ENCODE measurements around the gene PTCD2. TPM values are rescaled to one million over a fixed set of nuclear protein-coding genes. Genes with fewer than 3 reads are reported as not detected.

Gene PTCD2
- total and polyA plus RNA-seq, 9 of the 15 experiments (the other 6 are each of a cell fraction or from before 2014, with no cell fraction given): 11.9 to 28.5 (median 18.6) TPM

GRCh38 chr5:72280581-72281069 is 39.5 kb upstream of the PTCD2 start (continued):
- TF ChIP-seq E2F8 (IDR thresholded peaks at IDR 0.05; ENCODE audit: low read depth, partially characterized antibody): peak; percentile 22
- TF ChIP-seq MAZ (CRISPR knock-in tag; conservative IDR thresholded peaks at IDR 0.05 in 1 of 2, IDR thresholded peaks at IDR 0.05 in 1 of 2): peak in 1 of 2 experiments; percentile 20; a peak in 1 of 4 replicates
- peak; percentile 61 for TF ChIP-seq PKNOX1 (IDR thresholded peaks at IDR 0.05)
- TF ChIP-seq SFPQ (IDR thresholded peaks at IDR 0.05; ENCODE audit: low read depth, low read length): no peak
- no peak for TF ChIP-seq ZNF354B (CRISPR knock-in tag; IDR thresholded peaks at IDR 0.05)
- TF ChIP-seq ZNF347 (CRISPR knock-in tag; IDR thresholded peaks at IDR 0.05; ENCODE audit: low read depth): no peak
- TF ChIP-seq ATF4 (CRISPR knock-in tag; IDR thresholded peaks at IDR 0.05): peak; percentile 59; the same call in 1 of the 2 replicates
- TF ChIP-seq PTBP1 (IDR thresholded peaks at IDR 0.05; ENCODE audit: low read depth, low read length): no peak
- TF ChIP-seq NFATC3 (IDR thresholded peaks at IDR 0.05): no peak
- TF ChIP-seq TARDBP (IDR thresholded peaks at IDR 0.05): no peak
- no peak for TF ChIP-seq FOXO4 (CRISPR knock-in tag; IDR thresholded peaks at IDR 0.05)
- TF ChIP-seq ZNF583 (CRISPR knock-in tag; IDR thresholded peaks at IDR 0.05): peak; percentile 41; the same call in 1 of the 2 replicates
- no peak for TF ChIP-seq RREB1 (CRISPR knock-in tag; IDR thresholded peaks at IDR 0.05)
- no peak for TF ChIP-seq SMAD3 (CRISPR knock-in tag; conservative IDR thresholded peaks at IDR 0.05)
